GM19023 (cell line): ENCODE results near the gene PAX8.
"Not testable (repeated sequence)": the region's sequence is repeated elsewhere in the genome, so short reads cannot be mapped to it uniquely, and the experiment has no call there.

ENCODE experiments used
- ATAC-seq: cut with Tn5 transposase; IDR thresholded peaks from one replicate; pipeline ENCODE4 v1.9.1; 2021; ENCODE audit warnings: mild to moderate bottlenecking, moderate library complexity; ENCODE audit not compliant: unreplicated experiment

Gene PAX8

DNA sequence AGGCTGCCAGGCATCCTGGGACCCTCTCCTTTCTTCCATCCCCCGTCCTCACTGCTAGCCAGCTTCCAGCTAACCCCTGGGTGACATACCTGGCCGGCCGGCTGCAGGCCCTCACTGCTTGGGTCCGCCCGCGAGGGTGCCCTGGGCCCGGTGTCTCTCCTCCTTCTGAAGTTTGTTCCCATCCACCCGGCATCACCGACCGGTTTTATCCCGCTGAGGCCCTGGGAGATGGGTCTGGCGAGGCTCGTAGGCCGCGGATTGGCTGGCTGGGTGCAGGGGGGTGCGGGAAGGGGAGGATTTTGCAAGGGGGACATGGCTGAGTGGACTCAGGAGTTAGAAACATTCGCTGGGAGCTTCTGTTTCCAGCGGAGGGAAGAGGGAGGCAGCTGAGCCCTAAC is at the start of gene PAX8:
Gene PAX8, minus strand, starts transcription at position 180 of the 398 bp plus-strand sequence. CDS start 527 bp downstream, outside the sequence.
- ATAC-seq = no peak

DNA sequence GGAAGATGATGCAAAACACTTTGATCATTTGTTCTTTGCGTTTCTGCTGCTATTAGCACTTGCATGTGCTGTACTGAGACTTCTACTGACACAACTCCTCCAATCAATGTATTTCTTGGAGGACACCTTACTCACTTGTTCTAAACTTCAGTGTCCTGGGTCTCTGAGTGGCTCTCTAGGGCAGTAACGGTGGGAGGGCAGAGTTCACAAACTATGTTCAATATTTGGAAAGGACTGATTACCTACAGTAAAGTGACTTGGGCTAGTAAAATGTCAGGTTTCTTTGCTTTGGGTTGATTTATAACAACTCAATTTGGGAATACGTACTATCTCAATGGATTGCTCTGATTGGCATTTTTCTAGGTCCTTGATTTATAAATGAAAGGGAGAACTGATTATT is 49.3 kb upstream of the PAX8 start:
- ATAC-seq = no peak

DNA sequence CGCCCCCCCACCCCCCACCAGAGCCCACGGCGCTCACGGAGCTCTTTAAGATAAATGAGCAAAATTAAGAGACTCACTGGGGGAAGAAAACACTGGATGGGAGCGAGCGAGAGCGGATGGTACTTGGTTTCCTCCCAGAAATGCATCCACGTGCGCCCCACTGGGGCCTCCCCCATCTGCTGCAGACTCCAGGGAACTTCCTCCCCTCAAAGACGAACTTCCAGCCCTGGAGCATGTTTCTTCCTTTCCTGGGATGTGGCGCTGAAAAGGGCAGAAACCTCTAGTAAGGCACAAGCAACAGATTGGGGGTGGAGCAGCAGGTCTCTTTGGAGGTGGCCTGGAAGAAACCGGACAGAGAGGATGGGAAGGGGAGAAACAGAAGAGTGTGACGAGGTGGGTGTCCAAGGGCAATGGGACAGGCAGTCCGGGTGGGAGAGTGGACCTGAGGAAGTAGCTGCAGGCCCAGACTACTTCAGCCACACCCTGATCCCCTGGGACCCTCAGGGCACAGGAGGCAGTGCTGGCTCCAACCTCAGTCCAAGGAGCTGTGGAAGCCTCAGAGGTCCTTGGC is 46.5 kb upstream of the PAX8 start:
- not testable (repeated sequence) for ATAC-seq

DNA sequence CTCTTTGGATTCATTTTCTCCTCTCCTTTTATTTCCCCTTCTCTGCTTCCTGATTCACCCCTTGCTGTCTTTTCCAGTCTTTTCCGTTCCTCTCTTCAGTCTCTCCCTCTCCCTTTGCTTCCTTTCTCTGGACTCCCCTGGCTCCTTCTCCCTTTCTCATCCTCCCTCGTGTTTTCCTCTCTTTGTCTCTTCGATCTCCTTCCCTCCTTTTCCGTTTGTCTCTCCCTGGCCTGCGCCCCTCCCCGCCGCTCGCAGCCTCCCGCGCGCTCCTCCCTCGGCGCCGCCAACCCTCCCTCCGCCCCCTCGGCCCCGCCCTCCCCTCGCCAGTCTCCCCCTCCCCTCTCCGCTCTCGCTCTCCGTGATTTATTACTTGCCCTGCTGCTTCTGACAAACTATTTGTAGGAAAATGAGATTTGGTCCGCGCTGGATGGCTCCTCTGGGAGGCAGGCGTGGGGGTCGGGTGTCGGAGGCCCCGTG is 46.0 kb upstream of the PAX8 start:
- no peak for ATAC-seq

DNA sequence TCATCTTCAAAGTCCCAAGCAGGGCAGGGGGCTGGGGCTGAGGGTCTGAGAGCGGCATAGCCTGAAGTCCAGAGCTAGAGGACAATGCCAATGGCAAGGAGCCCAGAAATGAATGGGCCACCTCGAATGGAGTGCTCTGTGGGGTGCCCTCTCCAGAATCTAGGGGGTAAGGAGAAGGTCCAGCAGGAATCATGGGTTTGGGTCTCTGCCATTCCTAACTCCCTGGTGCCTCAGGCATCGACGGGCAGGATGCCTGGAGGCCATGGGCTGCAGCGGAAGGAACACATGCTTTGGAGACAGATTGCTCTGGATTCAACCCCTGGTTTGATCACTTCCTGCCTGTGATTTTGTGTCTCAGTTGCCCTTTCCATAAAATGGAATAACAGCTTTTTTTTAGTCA is 44.4 kb upstream of the PAX8 start:
- not testable (repeated sequence) for ATAC-seq

DNA sequence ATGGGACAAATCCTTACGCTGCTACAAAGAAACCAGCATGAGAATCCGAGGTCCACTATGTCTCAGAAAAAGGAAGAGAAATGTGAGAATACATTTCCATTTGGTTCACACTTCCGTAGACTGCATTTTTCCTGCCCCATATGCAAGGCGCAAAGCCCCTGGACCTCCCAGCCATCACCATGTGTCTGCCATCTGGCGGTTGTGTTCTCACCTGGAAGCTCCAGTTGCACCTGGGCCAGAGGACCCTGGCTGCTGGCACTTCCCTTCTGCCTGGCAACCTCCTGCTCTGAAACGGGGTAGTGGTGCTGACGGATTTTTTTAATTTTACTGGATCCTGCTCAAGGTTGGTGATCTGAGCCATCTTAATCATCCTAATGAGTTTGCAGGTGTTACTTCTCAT is 41.4 kb upstream of the PAX8 start:
- not testable (repeated sequence) for ATAC-seq

DNA sequence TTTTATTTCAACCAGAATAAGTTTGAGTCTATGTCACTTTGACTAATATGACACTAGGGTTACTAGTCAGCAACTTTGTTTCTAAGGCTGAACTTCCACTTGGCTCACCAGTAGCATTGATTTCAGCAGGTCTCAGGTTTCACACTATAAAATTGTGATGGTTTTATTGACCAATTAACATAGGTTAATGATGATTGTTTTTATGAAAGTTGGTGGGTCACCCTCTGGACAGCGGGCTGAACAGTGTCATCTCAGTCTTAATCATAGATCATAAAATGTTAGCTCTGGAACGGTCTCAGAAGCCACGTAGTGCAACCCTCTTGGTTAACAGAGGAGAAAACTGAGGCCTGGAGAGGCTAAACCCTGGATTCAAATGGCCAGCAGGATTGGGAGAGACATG is 40.2 kb upstream of the PAX8 start:
- ATAC-seq = not testable (repeated sequence)

DNA sequence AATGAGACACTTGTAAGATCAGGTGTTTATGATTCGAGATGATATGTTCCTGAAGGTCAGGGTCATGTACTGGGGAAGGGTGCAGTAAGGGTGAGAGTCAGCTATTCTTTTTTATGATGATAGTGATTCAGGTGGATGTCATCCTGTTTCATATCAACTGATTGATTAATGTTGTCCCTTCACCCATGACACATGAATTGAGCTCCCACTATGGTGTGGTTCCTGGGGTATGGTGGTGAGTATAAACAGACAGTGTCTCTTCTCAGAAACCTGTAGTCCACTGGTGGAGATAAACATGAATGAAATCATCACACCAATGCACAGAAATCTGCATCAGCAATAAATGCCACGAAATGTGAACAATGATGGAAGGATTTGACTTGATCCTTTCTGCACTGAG is 37.4 kb upstream of the PAX8 start:
- no peak for ATAC-seq

DNA sequence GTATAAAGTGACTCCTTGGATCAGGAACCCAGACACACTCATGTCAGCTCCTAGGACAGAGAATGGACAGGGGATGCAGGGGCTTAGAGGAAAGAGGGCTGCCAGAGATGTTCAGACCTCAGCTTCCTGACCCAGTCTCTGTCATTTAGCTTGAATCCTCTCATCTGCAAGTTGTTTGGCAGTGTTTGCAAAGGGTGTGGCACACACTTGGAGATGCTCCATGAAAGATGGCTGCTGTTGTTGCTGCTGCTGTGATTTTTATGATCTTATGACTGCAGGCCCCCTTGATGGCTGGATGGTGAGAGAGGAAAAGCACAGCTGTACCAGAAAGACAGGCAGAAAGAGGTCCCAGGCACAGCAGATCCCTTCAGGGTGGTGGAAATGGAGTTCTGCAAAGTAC is 35.9 kb upstream of the PAX8 start:
- ATAC-seq = not testable (repeated sequence)

DNA sequence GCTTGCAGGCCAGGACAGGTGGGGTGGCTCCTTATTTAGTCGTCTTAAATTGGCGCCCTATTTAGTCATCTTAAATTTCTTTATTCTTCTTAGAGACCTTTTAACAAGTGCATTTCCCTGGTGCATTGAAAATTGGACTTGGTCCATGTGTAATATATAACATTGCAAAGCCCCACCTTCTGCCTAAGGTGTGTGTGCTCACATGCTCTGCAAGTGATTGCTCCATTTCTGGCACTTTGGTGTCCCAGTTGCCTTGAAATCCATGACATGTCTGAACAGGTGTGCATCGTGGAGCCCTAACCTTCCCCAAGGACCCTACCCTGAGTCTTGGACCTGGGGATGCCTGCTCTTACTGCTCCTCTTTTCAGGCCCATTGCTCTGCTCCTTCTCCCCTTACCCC is 35.5 kb upstream of the PAX8 start:
- not testable (repeated sequence) for ATAC-seq

DNA sequence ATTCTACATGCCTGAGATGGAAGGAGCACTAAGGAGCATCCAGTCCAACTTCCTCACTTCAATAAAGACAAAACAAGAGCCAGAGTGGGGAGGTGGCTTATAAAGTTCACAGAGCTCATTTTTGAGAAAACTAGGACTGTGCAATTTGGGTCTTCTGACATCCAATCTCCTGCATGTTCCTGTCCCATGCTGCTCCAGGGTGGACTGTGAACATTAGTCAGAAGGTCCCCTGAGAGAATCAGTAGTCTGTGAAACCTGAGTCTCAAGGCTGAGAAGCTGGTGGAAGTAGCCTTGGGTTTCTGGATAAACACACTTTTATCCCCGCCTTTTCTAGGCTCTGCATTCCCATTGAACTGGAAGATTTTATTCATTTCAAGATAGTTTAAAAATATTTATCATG is 33.1 kb upstream of the PAX8 start:
- not testable (repeated sequence) for ATAC-seq

DNA sequence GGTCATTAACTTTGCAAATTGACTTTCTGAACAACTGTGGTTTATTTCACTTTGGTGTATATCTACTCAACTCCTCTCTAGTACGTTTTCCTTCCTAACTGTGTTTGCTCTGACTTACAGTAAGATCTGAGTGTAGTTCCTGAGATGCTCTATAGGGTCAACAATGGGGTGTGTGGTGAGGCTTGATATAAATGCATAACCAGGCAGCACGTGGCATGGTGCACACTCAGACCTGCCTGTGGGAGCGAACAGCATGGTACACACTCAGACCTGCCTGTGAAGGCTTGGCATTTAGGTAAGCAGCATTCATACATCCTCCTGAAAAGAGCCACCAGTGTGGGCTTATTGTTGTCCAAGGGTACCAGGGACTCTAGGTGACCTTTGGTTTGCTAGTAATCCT is 32.5 kb upstream of the PAX8 start:
- not testable (repeated sequence) for ATAC-seq

DNA sequence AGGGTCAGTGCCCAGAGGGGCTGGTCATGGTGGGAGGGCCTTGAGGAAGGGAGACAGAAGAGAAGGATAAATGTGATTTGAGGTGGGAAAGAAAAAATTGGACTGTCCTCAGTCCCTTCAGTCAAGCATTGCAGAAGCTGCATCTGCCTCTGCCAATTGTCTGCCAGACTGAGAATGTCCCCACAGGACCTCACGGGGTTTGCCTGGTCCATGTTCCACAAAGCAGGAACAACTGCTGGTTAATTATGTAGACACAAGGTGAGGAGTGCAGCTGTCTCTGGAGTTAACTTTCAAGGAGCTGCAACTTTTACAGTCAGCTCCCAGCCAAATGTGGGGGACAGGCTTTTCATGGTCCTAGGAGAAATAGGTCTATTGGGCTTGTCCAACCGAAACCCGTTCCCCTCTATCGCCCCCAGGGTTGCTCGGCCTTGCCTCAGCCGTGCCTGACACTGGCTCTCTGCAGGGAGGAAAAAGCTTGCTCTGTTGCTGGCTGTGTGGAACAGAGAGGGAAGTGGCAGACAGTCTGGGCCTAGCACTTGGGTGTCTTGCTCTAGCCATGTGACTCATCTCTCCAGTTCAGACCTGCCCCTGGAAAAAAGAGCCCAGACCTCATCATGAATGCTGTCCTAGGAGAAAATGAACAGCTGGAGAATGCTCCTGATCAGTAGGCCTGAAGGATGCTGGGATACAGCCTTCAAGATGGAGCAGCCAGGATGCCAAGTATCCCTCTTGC is 31.1 kb upstream of the PAX8 start:
- no peak for ATAC-seq

DNA sequence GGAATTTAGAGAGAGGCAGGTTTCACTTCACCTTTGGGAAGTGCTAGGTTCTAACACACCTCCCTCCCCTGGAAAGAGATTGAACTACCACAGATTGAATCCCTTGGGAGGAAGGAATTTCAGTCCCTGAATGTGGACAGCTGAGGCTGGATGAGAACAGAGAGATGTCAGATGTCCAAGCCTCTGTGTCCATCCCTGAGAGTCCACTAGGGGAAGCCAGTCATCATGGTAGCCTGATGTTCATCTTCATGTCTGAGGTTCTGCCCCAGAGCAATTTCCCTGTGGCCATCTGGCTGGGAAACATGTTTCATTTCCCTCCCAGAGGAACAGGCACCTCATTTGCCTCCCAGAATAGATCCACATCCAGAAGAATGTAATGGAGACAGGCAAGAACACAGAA is 30.1 kb upstream of the PAX8 start:
- not testable (repeated sequence) for ATAC-seq

DNA sequence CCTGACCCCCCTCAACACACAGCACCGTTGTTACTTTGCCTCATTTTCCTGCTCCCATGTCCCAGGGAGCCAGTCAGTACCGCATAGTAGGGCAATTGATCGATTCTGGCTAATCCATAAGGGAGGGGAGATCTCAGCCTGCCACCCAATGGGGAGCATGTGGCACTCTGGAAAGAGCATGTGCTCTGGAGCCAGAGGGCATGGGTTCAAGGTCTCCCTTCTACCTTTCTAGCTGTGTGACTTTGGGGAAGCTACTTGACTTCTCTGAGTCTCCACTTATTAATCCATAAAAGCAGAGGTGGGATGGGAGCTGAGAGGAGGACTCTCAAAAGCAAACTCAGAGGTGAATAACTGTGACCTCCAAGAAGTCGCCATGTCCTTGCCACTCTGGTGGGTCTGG is 27.5 kb upstream of the PAX8 start:
- ATAC-seq = not testable (repeated sequence)

DNA sequence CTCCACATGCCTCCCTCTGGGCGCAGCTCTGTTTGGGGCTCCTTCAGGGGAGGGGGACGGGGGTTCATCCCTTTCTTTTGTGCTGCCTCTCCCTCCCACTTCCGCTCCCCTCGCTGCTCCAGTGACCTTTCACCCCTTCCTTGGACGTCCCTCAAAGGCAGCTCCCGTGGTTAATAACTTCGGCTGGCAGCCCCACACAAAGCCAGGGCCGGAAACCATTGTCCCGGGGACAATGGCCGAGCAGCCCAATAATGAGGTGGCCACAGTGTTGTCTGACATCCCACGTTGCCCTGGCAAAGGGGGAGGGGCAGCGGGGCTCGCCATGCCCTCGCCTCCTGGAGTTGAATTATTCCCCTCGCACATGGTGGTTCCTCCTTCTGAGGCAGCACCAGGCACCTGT is 27.0 kb upstream of the PAX8 start:
- ATAC-seq = not testable (repeated sequence)

DNA sequence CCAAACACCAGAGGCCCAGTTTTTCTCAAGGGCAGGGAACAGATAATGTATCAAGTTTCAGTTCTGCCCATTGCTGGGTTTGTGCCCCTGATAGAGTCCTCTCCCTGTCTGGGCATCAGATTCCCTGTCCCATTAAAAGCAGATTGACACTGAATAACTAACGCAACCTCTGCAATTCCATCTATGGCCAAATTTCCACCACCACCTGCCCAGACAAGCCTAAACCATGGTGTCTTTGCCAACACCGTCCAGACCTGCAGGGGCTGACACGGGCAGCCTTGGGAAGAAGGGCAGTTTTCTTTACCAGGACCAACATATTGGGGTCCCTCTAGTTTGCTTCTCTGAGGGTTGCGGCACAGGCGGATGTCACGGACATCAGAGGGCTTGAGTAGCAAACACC is 26.4 kb upstream of the PAX8 start:
- ATAC-seq = no peak

DNA sequence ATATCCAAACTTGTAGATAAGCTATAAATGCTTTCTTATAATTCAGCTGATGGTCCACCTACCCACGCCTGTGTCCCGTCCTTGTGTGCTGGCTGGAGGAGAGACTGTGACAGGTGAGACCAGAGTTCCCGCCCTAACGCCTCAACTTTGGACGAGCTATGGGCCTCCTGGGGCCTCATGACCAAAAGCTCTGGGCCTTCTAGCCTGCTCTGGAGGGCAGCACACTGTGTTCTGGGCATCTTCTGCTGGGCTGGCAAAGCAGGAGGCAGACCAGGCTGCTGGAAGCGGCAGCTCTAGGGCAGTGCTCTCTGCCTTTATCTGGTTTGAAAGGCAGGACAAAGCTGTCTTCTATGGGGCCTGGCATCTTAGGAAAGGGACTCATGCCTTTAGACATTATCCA is 26.0 kb upstream of the PAX8 start:
- ATAC-seq = no peak

DNA sequence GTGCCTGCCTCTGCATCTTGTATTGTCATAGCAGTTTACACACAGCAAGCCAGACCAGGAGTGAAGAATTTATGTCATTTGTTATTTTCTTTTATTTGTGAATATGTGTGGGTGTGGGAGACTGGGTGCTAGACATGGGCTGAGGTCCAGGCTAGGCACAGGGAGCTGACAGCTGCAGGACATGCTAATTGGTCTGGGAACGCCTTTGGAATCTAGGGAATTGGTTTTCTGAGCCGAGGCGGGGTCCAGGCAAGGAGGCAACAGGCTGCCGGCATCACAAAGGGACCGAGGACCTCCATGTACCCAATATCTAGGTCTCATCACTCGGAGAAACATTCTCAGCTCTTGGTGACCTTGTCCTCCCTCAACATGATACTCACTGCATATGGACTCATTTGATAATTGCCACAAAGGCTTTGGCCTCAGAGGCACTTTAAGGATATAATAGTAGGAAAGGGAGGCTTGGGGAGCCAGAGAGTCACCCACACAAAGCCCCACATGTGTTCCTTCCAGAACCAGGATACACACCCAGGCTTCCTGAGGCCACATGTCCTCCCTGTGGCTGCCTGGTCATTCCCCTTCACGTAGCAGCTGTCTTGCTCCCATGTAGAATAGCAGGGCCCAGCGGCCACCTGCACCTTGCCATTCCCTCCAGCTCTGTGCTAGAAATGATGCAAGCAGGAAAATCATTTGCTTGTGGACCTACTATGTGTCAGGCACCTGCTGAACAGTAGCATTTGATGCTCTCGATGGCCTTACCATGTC is 23.7 kb upstream of the PAX8 start:
- not testable (repeated sequence) for ATAC-seq

DNA sequence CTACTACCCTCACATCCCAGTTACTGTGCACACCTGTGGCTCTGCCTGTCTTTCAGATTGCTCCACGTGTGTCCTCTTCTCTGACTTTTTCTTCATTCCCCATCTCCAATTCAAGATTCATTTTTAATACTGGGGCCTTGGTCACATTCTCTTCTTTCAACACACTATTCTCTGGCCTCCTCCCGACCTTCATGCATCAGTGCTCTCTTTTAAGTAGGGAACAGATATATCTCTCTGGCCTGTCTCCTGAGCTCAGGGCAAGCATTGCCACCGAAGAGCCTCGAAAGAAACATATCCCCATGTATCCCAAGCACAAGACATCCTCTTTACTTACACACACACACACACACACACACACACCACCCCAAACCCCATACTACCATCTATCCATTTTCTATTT is 21.6 kb upstream of the PAX8 start:
- ATAC-seq = no peak

DNA sequence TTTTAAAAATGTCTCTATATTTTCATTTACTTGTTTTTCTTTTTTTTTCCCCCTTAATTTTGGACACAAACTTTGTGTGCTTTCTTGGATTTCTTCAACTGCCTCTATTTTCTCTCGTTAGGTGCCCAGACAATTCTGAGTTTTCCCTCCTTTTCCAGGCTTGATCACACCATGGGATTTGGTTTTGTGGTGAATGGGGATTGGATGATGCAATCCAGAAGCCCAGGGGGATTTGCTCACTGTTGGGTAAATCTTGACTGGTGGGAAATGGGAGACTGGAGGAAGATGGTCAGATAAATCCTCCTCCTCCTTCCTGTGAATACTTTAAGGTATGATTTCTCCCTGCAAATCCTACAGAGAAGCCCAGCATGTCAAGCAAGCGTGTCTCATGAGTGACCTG is 19.5 kb upstream of the PAX8 start:
- ATAC-seq = no peak

DNA sequence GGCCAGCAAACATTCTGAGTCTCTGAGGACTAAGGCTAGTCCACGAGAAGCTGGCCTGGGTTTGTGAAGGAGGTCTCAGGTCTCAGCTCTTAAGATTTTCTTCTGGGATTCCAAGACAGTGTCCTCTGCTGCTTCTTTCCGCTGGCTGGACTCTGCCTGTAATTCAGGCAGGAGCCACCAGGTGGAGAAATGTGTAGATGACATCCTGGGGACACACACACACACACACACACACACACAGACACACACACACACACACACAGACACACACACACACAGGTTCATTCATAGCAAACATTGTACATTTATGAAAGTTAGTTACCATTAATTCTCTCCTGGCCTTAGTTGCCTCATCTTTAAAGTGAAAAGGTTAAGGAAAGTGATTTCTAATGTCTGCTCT is 18.9 kb upstream of the PAX8 start:
- ATAC-seq = not testable (repeated sequence)
